Activated T-cell treated with anti-CD3 and anti-CD28 coated beads, Interleukin-2, amount 50 U/mL, for 48 hours (primary cell): Measurements from ENCODE around the gene RERE.

Experiments used
- DNase-seq, 2 experiments: peaks; one replicate each; pipeline ENCODE4 v3.0.0-alpha.2; 2020

RERE gene

DNA sequence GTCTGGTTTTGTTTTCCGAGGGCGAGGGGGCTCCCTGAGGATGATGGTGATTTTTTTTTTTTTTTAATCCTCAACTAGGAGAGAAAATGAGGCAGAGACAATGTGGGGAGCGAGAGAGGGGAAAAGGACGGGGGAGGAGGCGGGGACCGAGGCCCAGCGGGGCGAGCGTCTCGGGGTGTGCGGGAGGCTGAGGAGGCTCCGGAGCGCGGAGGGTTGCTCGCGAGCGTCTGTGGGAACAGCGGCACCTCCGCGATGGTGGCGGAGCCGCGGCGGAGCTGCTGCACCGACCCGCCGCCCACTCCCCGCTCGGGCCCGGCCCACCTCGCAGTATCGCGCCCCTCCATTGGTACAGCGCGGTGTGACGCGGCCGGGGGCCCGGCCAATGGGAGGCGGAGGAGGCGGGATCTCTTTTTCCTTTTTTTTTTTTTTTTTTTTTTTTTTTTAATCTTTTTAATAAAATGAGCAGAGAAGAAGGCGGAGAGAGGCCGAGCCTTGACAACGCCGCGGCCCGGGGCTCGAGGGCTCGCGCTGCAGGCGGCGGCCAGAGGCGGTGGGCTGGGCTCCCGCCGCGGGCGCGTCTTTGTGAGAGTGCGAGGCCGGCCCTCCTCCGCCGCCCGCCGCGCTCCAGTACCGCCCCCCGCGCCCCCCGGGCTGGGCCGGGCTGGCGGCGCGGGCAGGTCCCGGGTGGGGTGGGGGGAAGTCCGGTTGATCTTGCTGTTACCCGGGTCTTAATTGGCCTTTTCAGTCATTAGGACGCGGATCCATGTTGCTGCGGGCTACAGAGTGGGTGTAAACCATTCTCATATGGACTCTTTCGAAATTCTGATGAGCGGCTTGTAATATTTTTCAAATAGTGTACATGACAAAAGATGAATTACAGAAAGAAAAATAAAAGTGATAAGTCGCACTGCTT, at the start of gene RERE:
Gene RERE (minus strand): TSS at position 229 of the 913 bp plus-strand sequence.
- peak; percentile 97 to 98 for DNase-seq

- DNase-seq = peak; percentile 68 to 72
Measured at GRCh38 chr1:8866792-8867415, 49.5 kb upstream of the RERE start.

- peak; percentile 32 to 43 for DNase-seq
Measured at GRCh38 chr1:8866173-8866791, 48.8 kb upstream of the RERE start.

GRCh38 chr1:8864713-8865344, 47.4 kb upstream of the RERE start:
- DNase-seq = peak in 1 of 2 experiments; percentile 25

DNA sequence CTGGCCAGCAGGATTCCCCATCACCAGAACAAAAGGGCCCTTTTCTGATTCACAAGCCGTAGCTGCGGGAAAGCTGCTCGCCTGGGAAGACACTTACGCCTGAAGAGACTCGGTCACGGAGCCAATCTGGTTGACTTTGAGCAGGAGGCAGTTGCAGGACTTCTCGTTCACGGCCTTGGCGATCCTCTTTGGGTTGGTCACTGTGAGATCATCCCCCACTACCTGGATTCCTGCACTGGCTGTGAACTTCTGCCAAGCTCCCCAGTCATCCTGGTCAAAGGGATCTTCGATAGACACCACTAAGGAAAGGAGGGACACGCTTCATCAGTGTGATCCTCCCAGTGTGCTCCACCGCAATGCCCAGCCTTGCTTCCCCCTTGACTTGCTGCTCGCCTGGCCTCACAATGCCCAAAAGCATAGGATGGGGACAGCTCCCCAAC, 46.4 kb upstream of the RERE start:
- DNase-seq = no peak

DNA sequence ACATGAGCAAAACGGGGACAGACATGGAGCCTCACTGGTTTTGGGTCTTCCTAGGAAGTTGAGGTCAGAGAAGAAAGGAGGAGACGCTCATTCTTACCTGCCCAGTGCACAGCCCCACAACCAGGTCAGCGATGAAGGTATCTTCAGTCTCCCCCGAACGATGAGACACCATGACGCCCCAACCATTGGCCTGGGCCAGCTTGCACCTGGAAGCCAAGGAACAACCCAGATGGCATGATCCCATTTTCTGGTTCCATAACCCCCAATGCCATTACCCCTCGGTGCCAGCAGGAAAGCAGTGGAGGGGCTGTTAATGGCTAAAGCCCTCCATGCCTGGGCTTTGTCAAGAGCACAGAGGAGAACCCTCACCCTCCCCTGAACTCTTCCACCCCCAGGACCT, 45.7 kb upstream of the RERE start:
- DNase-seq = no peak

DNA sequence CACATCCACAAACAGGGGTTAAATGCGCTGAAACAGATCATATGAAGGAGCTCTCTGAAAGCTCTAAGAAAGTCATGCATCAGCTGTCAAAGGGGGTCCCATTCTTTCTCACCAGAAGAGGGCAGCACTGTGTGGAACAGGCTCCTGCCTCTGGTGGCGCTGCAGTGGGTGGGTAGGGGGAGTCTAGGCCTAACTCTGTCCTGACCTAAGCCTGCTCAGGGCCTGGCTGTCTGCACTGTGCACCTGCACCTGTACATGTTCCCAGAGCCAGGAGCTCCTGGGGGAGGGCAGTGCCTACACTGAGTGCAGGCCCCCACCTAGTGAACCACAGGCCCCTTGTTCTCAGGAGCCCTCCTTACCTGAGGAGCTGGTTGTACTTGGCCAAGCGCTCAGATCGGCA, 45.1 kb upstream of the RERE start:
- peak; percentile 65 to 68 for DNase-seq

DNA sequence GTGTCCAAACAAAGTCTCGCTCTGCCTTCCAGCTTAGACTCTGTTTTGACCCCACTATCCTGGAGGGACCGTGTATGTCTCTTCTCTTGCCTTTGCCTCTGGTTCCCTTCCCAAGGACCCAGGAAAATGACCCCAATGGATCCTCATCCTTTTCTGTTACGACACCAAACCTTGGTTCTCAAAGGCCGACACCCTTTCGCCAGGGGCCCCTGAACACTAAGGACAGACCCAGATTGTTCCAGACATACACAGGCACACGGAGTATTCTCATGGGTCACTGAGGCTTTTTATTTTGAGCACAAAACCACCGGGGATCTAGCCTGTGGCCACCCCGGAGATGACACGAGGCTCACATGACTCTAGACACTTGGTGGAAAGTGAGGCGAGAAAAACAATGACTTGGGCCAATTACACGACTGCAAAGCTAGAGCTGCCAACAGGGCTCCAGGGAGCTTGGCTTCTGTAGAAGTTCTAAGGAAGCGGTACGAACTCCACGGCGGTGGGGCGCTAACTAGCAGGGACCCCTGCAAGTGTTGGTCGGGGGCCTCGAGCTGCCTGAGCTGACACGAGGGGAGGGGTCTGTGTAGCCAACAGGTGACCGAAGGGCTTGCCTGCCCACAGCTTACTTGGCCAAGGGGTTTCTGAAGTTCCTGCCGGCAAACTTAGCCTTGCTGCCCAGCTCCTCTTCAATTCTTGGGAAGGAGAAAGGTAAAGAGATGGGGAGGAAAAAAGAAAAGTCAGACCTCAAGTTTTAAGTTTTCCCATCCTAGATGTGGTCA, 43.5 kb upstream of the RERE start:
- DNase-seq = peak in 1 of 2 experiments; percentile 28

- DNase-seq = peak; percentile 64 to 65
Measured at GRCh38 chr1:8858888-8859706, 41.7 kb upstream of the RERE start.

- DNase-seq = peak; percentile 53 to 54
Measured at GRCh38 chr1:8858112-8858668, 40.8 kb upstream of the RERE start.

GRCh38 chr1:8856689-8857412, 39.4 kb upstream of the RERE start:
- peak; percentile 29 to 35 for DNase-seq

DNA sequence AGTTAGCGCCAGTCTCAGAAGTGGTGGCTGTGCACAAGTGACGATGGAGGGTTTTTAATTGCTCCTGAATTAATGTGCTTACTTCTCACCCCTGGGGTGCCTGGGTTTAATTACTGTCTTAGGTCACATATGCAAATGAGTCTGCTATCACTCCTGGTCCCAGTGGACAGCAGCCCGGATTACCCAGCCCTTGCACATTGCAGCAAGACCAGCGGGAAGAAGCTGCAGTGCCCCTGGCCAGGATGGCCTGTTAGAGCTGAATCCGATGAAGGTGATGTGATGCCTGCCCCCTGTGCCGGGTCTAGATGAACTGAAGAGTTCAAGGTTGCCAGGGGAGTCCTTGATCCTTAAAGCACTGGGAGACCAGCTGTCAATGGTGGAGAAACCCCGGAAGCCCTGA, 36.8 kb upstream of the RERE start:
- DNase-seq = no peak

DNA sequence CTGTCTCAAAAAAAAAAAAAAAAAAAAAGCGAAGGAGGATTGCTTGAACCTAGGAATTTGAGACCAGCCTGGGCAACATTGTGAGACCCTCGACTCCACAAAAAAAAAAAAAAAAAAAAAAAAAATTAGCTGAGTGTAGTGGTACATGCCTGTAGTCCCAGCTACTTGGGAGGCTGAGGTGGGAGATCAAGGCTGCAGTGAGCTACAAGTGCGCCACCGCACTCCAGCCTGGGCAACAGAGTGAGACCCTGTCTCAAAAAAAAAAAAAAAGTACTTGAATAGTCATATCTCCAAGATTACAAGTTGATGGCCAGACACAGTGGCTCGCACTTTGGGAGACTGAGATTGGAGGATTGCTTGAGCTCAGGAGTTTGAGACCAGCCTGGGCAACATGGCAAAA, 33.6 kb upstream of the RERE start:
- DNase-seq = no peak

- peak; percentile 84 to 87 for DNase-seq
Measured at GRCh38 chr1:8848663-8849386, 31.4 kb upstream of the RERE start.

DNA sequence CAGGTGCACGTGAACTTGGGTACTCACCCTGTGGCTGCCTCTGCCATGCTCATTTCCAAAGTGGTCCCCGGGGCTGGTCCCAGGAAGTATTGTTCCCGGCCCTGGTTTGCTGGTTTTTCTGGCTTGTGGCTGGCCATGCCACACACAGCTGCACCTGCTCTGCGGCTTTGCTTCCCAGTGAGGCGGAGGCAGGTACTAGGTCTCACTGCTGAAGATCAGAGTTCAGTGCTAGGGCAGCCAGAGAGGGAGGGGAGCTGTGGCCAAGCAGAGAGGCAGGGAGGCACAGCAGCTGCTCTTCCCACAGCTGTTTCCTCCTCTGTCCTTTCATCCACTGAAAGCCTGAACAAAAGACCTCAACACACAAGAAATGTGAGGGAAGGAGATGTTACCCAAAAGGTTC, 30.6 kb upstream of the RERE start:
- no peak for DNase-seq

DNA sequence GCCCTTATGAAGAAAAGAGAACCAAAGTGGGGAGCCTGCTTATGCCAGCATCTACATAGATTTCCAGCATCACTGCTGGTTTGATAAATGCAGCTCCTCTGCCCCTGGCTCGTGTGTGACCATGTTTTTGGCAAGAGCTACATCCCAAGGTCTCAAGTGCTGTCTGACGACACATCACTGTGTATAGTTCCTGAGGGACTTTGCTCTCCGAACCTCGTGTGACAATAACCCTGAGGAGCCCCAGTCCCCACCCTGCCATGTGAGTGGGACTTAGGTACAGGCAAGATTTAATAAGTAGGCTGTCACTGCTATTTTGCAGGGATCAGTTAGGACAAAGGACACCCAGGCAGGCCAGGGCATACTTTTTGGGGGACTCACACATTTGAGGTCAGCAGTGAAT, 28.8 kb upstream of the RERE start:
- no peak for DNase-seq

DNA sequence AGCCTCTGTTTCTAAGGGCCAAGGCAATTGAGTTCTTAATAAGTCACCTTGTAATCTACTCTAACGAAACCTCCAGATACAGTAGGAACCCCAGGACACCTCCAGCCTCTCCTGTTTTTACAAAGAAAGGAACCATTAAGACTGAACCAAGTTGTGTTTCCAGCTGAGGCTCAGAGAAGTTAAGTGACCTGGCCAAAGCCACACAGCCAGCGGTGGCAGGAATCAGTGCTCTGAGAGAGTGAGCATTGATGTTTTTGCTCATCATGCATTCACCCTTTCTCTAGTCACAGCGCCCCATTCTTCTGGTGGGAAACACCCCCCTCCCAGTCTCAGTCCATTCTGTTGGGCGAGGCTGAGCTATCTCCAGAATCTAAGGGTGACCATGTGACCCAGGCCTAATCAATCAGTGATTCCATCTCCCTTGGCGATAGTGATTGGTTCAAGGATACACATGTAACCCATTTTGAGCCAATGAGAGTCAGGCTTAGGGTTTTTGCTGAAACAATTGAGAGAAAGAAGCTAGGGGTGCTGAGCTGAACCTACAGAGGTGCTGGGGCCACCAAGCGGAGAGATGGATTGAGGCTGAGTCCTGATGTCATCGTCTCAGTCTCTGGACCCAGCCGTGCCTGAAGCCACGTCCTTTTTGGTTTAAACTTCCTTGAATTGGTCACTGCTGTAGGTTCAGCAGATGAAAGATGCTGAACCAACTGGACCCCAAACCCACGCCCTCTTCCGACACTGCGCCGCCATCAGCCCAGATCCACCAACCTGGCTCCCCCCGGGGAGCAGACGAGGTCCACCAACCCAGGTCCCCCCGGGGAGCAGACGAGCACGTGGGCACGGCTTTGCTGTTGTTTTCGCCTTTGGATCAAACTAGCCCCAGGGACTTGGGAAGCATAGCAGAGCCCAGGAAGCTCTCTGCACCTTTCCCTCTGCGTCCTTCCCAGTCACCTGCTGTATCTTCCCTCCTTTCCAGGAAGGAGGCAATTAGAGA, 28.0 kb upstream of the RERE start:
- no peak for DNase-seq

- no peak for DNase-seq
Measured at GRCh38 chr1:8844501-8845006, 27.1 kb upstream of the RERE start.
